ENCODE results near the gene CLCN3. TPM values are rescaled to one million over a fixed set of nuclear protein-coding genes. Genes with fewer than 3 reads are reported as not detected.
"Not testable (repeated sequence)": the region's sequence is repeated elsewhere in the genome, so short reads cannot be mapped to it uniquely, and the experiment has no call there.

Gene CLCN3
- total and polyA plus RNA-seq, 9 of the 15 experiments (the other 6 are each of a cell fraction or from before 2014, with no cell fraction given): 12.7 to 60.6 (median 38.5) TPM

- TF ChIP-seq ATF6 (CRISPR knock-in tag; IDR thresholded peaks at IDR 0.05) (0 out of 2 replicates have a peak, but pooled peaks have one; percentile 76), MED1 (CRISPR knock-in tag; IDR thresholded peaks at IDR 0.05; ENCODE audit: borderline replicate concordance) (no peak), JUNB (CRISPR knock-in tag; conservative IDR thresholded peaks at IDR 0.05) (0 out of 2 replicates have a peak, but pooled peaks have one; percentile 7), LCOR (CRISPR knock-in tag; IDR thresholded peaks at IDR 0.05) (peak; percentile 90), DIDO1 (tag; IDR thresholded peaks at IDR 0.05; ENCODE audit: low read depth) (no peak), MEIS2 (IDR thresholded peaks at IDR 0.05; ENCODE audit: partially characterized antibody) (peak; percentile 98)
Observed at GRCh38 chr4:169619958-169620879, at the start of gene CLCN3 (continued).

GRCh38 chr4:169571012-169571411 is 49.4 kb upstream of the CLCN3 start:
- H3K4me2 ChIP-seq (ENCODE audit: insufficient read depth, low read length): not testable (repeated sequence)

More at GRCh38 chr4:169571012-169571411, 49.4 kb upstream of the CLCN3 start:
- H3K4me1 ChIP-seq (replicated peaks in 1 of 2; ENCODE audit: control insufficient read depth in 2 of 2, insufficient read depth in 2 of 2, low read length in 2 of 2); CTCF ChIA-PET (ENCODE audit: low intra/inter-chr PET ratio); H4K20me1 ChIP-seq (replicated peaks; ENCODE audit: control insufficient read depth, insufficient read depth, low read length); ATAC-seq; H3K79me2 ChIP-seq (ENCODE audit: control insufficient read depth, insufficient read depth, low read length); H2AFZ ChIP-seq (ENCODE audit: low read depth, low read length); H3K4me3 ChIP-seq; in situ Hi-C loops (cut with MboI); DNase-seq (ENCODE audit: extremely low read depth in 1 of 4, low spot score in 3 of 4); H3K27me3 ChIP-seq (ENCODE audit: control insufficient read depth in 2 of 2, insufficient read depth in 2 of 2, low read length in 2 of 2); H3K9me3 ChIP-seq (replicated peaks; ENCODE audit: control insufficient read depth, insufficient read depth, low read depth, low read length); BruUV-seq (replicated peaks); POLR2A ChIA-PET; H3K27ac ChIP-seq (ENCODE audit: extremely low read depth, low read depth, low read length); H3K9ac ChIP-seq (ENCODE audit: insufficient read depth in 1 of 2, low read depth in 2 of 2, low read length in 2 of 2); intact Hi-C loops (cut with micrococcal nuclease); FAIRE-seq; H3K9me1 ChIP-seq (ENCODE audit: control insufficient read depth, insufficient read depth, low read length): not testable (repeated sequence)
- H3K36me3 ChIP-seq (ENCODE audit: control insufficient read depth, insufficient read depth, low read length): peaks cover 28% of the 10 kb centered on the region; the same call in 2 of the 3 replicates
- WGBS (ENCODE audit: insufficient coverage, low coverage, missing lambda C conversion rate): 100% methylated on average over 1 of the region's 3 CpGs

All from K562 (cell line).